Neural cell (in vitro differentiated cells): ENCODE data around the gene CDHR4.

ENCODE experiments used
- EZH2 ChIP-seq: fragments of 200-600, 300-800 bp; shearing (Covaris generic), sonication (generic); IDR thresholded peaks from 2 replicates; pipeline ENCODE4 v1.6.1; 2014; ENCODE audit warnings: antibody characterized with exemption, low read length, borderline replicate concordance, mild to moderate bottlenecking; ENCODE audit not compliant: insufficient read depth, poor library complexity, severe bottlenecking
- POLR2AphosphoS5 ChIP-seq: IDR thresholded peaks from 2 replicates; pipeline ENCODE4 v1.6.1; 2012
- TAF1 ChIP-seq: IDR thresholded peaks from 2 replicates; pipeline ENCODE4 v1.6.1; 2012; ENCODE audit warnings: low read depth
- TF ChIP-seq, protein P1 (sequence below): fragments of 450-650 bp; IDR thresholded peaks from 2 replicates; pipeline ENCODE4 v1.5.1; 2014; ENCODE audit warnings: antibody characterized with exemption, mild to moderate bottlenecking, moderate library complexity; ENCODE audit not compliant: poor library complexity, severe bottlenecking

DNA sequence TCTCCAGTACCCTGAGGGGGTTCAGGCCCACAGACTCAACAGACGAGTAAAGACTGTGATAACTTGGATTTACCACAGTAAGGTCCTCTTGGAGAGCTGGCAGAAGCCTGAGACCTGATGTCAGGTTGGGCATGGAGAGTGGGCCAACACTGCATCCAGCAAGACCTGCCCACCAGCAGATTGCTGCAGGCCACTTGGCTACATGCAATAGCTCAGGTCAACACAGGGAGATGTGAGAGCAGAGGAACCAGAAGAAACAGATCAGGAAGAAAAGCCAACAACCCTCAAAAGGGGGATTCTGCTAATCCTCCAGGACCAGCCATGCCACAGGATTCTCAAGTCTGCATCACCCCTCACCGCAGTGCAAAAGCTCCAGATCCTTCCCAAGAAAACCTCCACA is 11.6 kb downstream of the CDHR4 start:
- TF ChIP-seq TAF1 (no peak), POLR2AphosphoS5 (no peak), EZH2 (no peak)
- TF ChIP-seq, protein P1, sequence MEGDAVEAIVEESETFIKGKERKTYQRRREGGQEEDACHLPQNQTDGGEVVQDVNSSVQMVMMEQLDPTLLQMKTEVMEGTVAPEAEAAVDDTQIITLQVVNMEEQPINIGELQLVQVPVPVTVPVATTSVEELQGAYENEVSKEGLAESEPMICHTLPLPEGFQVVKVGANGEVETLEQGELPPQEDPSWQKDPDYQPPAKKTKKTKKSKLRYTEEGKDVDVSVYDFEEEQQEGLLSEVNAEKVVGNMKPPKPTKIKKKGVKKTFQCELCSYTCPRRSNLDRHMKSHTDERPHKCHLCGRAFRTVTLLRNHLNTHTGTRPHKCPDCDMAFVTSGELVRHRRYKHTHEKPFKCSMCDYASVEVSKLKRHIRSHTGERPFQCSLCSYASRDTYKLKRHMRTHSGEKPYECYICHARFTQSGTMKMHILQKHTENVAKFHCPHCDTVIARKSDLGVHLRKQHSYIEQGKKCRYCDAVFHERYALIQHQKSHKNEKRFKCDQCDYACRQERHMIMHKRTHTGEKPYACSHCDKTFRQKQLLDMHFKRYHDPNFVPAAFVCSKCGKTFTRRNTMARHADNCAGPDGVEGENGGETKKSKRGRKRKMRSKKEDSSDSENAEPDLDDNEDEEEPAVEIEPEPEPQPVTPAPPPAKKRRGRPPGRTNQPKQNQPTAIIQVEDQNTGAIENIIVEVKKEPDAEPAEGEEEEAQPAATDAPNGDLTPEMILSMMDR, result no peak
